ENCODE results near the gene TNPO3. TPM values are rescaled to one million over a fixed set of nuclear protein-coding genes. Genes with fewer than 3 reads are reported as not detected.

The TNPO3 gene
- total RNA-seq, 1 experiment from 2014 or later: 58.5 TPM

GRCh38 chr7:128951296-128951695, 103.6 kb downstream of the TNPO3 start:
- POLR2A ChIA-PET: no interaction called here
- H3K4me2 ChIP-seq (ENCODE audit: low read length): no peak overlapping the region
- no peak for TF ChIP-seq EGR1 (IDR thresholded peaks at IDR 0.05; ENCODE audit: low read depth)
- no peak for TF ChIP-seq TCF7L2 (IDR thresholded peaks at IDR 0.05; ENCODE audit: borderline replicate concordance, extremely low read depth, insufficient read depth, insufficient read length)
- TF ChIP-seq CBX3 (IDR thresholded peaks at IDR 0.05; ENCODE audit: low read depth): no peak
- no peak for ATAC-seq
- H2AFZ ChIP-seq (ENCODE audit: low read depth, low read length, poor library complexity, severe bottlenecking): no peak overlapping the region
- CTCF ChIA-PET: no interaction called here
- H3K27ac ChIP-seq (ENCODE audit: low read depth, low read length): no peak overlapping the region
- no peak overlapping the region for H3K9ac ChIP-seq (ENCODE audit: low read length)
- no peaks in the 10 kb centered on the region for H3K9me3 ChIP-seq (ENCODE audit: control insufficient read depth in 1 of 2, insufficient read depth in 1 of 2, low read depth in 1 of 2, low read length in 2 of 2)
- no peaks in the 10 kb centered on the region for H3K9me2 ChIP-seq (ENCODE audit: insufficient read depth)
- no peaks in the 10 kb centered on the region for H3K4me1 ChIP-seq (ENCODE audit: control insufficient read depth in 1 of 2, insufficient read depth in 2 of 2, low read length in 2 of 2)
- no peaks in the 10 kb centered on the region for H4K20me1 ChIP-seq (ENCODE audit: insufficient read depth)
- H3K4me3 ChIP-seq (replicated peaks in 1 of 2; ENCODE audit: low read depth in 1 of 2, low read length in 2 of 2): no peak overlapping the region
- H3K79me2 ChIP-seq (ENCODE audit: insufficient read depth, low read length): no peaks in the 10 kb centered on the region
- H3K36me3 ChIP-seq (ENCODE audit: control insufficient read depth in 1 of 2, insufficient read depth in 2 of 2, low read length in 2 of 2): peaks cover 19 to 29% of the 10 kb centered on the region in 2 experiments; a peak in 3 of 4 replicates
- BruUV-seq (replicated peaks): no TSS peak
- no peak for DNase-seq (ENCODE audit: low read depth, low spot score)
- RAD21 ChIA-PET (ENCODE audit: low non-redundant PET in 1 of 2, low total read pairs in 2 of 2, uncharacterized antibody in 2 of 2, unreplicated experiment in 2 of 2): no interaction called here
- H3K27me3 ChIP-seq (ENCODE audit: insufficient read depth, low read length): no peaks in the 10 kb centered on the region
- intact Hi-C loops (cut with micrococcal nuclease): no loop called here

DNA sequence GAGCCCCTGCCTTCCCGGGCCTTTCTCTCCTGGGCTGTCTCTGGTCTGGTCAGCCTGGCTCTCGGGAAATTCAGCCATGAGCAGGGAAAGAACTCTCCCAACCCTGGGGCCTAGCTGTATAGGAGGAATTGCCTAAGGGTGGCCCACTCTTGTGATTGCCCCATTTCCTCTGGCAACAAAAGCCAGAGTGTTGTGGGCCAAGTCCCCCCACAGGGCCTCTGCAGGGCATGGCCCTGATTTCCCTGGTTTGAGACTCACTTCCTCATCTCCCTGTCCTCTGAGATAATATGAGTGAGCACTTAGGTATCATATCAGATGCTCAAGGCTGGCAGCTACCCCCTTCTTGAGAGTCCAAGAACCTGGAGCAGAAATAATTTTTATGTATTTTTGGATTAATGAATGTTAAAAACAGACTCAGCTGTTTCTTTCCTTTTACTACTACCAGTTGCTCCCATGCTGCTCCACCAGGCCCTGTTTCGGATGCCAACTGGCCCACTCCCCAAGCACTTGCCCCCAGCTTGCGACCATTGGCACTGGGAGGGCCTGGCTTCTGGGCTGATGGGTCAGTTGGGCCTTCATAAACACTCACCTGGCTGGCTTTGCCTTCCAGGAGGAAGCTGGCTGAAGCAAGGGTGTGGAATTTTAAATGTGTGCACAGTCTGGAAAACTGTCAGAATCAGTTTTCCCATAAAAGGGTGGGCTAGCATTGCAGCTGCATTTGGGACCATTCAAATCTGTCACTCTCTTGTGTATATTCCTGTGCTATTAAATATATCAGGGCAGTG, 105.7 kb downstream of the TNPO3 start:
- Histone ChIP-seq H3K36me3 (ENCODE audit: control insufficient read depth in 1 of 2, insufficient read depth in 2 of 2, low read length in 2 of 2) (peaks cover 8 to 10% of the 10 kb centered on the region in 2 experiments; a peak in 2 of 4 replicates), H3K9me2 (ENCODE audit: insufficient read depth) (no peaks in the 10 kb centered on the region), H3K4me2 (ENCODE audit: low read length) (no peak overlapping the region), H2AFZ (ENCODE audit: low read depth, low read length, poor library complexity, severe bottlenecking) (no peak overlapping the region), H3K27ac (ENCODE audit: low read depth, low read length) (no peak overlapping the region), H3K9ac (ENCODE audit: low read length) (no peak overlapping the region), H3K79me2 (ENCODE audit: insufficient read depth, low read length) (no peaks in the 10 kb centered on the region), H3K4me3 (replicated peaks in 1 of 2; ENCODE audit: low read depth in 1 of 2, low read length in 2 of 2) (no peak overlapping the region), H3K9me3 (ENCODE audit: control insufficient read depth in 1 of 2, insufficient read depth in 1 of 2, low read depth in 1 of 2, low read length in 2 of 2) (no peaks in the 10 kb centered on the region), H4K20me1 (ENCODE audit: insufficient read depth) (no peaks in the 10 kb centered on the region), H3K27me3 (ENCODE audit: insufficient read depth, low read length) (no peaks in the 10 kb centered on the region), H3K4me1 (ENCODE audit: control insufficient read depth in 1 of 2, insufficient read depth in 2 of 2, low read length in 2 of 2) (no peaks in the 10 kb centered on the region)
- POLR2A ChIA-PET: no interaction called here
- TF ChIP-seq ZFX (IDR thresholded peaks at IDR 0.05): no peak
- no peak for TF ChIP-seq EZH2 (IDR thresholded peaks at IDR 0.05)
- TF ChIP-seq ZNF274 (IDR thresholded peaks at IDR 0.05; ENCODE audit: low read depth, low read length): no peak
- no peak for TF ChIP-seq CBX3 (IDR thresholded peaks at IDR 0.05; ENCODE audit: low read depth)
- TF ChIP-seq POLR2A (IDR thresholded peaks at IDR 0.05; ENCODE audit: borderline replicate concordance, extremely low read depth, insufficient read depth, insufficient read length): no peak
- TF ChIP-seq, protein P1, sequence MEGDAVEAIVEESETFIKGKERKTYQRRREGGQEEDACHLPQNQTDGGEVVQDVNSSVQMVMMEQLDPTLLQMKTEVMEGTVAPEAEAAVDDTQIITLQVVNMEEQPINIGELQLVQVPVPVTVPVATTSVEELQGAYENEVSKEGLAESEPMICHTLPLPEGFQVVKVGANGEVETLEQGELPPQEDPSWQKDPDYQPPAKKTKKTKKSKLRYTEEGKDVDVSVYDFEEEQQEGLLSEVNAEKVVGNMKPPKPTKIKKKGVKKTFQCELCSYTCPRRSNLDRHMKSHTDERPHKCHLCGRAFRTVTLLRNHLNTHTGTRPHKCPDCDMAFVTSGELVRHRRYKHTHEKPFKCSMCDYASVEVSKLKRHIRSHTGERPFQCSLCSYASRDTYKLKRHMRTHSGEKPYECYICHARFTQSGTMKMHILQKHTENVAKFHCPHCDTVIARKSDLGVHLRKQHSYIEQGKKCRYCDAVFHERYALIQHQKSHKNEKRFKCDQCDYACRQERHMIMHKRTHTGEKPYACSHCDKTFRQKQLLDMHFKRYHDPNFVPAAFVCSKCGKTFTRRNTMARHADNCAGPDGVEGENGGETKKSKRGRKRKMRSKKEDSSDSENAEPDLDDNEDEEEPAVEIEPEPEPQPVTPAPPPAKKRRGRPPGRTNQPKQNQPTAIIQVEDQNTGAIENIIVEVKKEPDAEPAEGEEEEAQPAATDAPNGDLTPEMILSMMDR (IDR thresholded peaks at IDR 0.05 in 2 of 3, conservative IDR thresholded peaks at IDR 0.05 in 1 of 3; ENCODE audit: borderline replicate concordance in 1 of 3, insufficient read depth in 1 of 3, low read depth in 2 of 3, low read length in 2 of 3): no peak
- intact Hi-C loops (cut with micrococcal nuclease): no loop called here
- RAD21 ChIA-PET (ENCODE audit: low non-redundant PET in 1 of 2, low total read pairs in 2 of 2, uncharacterized antibody in 2 of 2, unreplicated experiment in 2 of 2): no interaction called here
- CTCF ChIA-PET: interaction anchor here (1.1 kb wide), 1 partner anchor 11 kb away, joined by 3 read pairs; the partner anchor contains the start of gene IRF5
- DNase-seq (ENCODE audit: low read depth, low spot score) (no peak), ATAC-seq (no peak)
- BruUV-seq (replicated peaks): no TSS peak
